Endothelial cell (in vitro differentiated cells): ENCODE data around the gene C2orf42. TPM values are rescaled to one million over a fixed set of nuclear protein-coding genes. Genes with fewer than 3 reads are reported as not detected.
"Not testable (repeated sequence)": the region's sequence is repeated elsewhere in the genome, so short reads cannot be mapped to it uniquely, and the experiment has no call there.

Experiments
- DNase-seq: peaks from one replicate; pipeline ENCODE4 v3.0.0; 2021; ENCODE audit warnings: low spot score
- H3K27ac Mint-ChIP-seq: one replicate; pipeline ENCODE4 v1.8.0; 2021; ENCODE audit warnings: mixed read lengths, inconsistent platforms; ENCODE audit not compliant: unreplicated experiment
- H3K27me3 Mint-ChIP-seq: one replicate; pipeline ENCODE4 v1.8.0; 2021; ENCODE audit warnings: mild to moderate bottlenecking, moderate library complexity, mixed read lengths, inconsistent platforms; ENCODE audit not compliant: unreplicated experiment
- H3K36me3 Mint-ChIP-seq: one replicate; pipeline ENCODE4 v1.8.0; 2021; ENCODE audit warnings: mild to moderate bottlenecking, low read depth, mixed read lengths, inconsistent platforms; ENCODE audit not compliant: unreplicated experiment
- H3K4me1 Mint-ChIP-seq: one replicate; pipeline ENCODE4 v1.8.0; 2021; ENCODE audit warnings: mild to moderate bottlenecking, mixed read lengths, inconsistent platforms; ENCODE audit not compliant: unreplicated experiment
- H3K4me3 Mint-ChIP-seq: one replicate; pipeline ENCODE4 v1.8.0; 2021; ENCODE audit warnings: mild to moderate bottlenecking, mixed read lengths, inconsistent platforms; ENCODE audit not compliant: unreplicated experiment
- H3K9me3 Mint-ChIP-seq: one replicate; pipeline ENCODE4 v1.8.0; 2021; ENCODE audit warnings: mixed read lengths, inconsistent platforms; ENCODE audit not compliant: unreplicated experiment
- total RNA-seq: library from RNA; stranded (reverse); fragmentation: NEBNext Ultra II Directional; extraction: Animal tissue kit (Norgen Biotek cat#: 25700); gene quantifications from one replicate; pipeline ENCODE4 v1.2.1, GENCODE V29; 2021; ENCODE audit not compliant: unreplicated experiment
- TF ChIP-seq, protein P1 (sequence below): fragments of 200-600 bp; sonication (generic); IDR thresholded peaks from one replicate; pipeline ENCODE4 v1.5.0; 2021; ENCODE audit warnings: antibody characterized with exemption; ENCODE audit not compliant: unreplicated experiment

C2orf42 gene
- total RNA-seq, 1 donor from 2014 or later = 15.0 TPM

DNA sequence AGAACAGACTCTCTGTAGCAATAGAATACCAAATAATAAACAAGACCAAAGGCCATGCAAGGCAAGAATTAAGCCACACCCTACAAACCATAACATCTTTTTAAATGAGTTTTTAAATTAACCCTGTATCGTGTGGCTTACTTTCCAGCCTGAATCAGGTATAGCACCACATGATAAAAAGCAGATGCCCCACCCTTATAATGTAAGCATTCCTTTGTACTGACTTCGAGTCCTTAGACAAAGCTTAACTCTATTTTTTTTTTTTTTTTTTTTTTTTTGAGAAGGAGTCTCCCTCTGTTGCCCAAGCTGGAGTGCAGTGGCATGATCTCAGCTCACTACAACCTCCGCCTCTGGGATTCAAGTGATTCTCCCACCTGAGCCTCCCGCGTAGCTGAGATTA lies 1.7 kb upstream of the C2orf42 start:
- TF ChIP-seq, protein P1, sequence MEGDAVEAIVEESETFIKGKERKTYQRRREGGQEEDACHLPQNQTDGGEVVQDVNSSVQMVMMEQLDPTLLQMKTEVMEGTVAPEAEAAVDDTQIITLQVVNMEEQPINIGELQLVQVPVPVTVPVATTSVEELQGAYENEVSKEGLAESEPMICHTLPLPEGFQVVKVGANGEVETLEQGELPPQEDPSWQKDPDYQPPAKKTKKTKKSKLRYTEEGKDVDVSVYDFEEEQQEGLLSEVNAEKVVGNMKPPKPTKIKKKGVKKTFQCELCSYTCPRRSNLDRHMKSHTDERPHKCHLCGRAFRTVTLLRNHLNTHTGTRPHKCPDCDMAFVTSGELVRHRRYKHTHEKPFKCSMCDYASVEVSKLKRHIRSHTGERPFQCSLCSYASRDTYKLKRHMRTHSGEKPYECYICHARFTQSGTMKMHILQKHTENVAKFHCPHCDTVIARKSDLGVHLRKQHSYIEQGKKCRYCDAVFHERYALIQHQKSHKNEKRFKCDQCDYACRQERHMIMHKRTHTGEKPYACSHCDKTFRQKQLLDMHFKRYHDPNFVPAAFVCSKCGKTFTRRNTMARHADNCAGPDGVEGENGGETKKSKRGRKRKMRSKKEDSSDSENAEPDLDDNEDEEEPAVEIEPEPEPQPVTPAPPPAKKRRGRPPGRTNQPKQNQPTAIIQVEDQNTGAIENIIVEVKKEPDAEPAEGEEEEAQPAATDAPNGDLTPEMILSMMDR = no peak
- Mint-ChIP-seq H3K27me3 (peaks cover 3% of the 10 kb centered on the region), H3K4me3 (no peak overlapping the region), H3K4me1 (peaks cover 5% of the 10 kb centered on the region), H3K36me3 (no peaks in the 10 kb centered on the region), H3K9me3 (no peaks in the 10 kb centered on the region), H3K27ac (no peak overlapping the region)
- no peak for DNase-seq

DNA sequence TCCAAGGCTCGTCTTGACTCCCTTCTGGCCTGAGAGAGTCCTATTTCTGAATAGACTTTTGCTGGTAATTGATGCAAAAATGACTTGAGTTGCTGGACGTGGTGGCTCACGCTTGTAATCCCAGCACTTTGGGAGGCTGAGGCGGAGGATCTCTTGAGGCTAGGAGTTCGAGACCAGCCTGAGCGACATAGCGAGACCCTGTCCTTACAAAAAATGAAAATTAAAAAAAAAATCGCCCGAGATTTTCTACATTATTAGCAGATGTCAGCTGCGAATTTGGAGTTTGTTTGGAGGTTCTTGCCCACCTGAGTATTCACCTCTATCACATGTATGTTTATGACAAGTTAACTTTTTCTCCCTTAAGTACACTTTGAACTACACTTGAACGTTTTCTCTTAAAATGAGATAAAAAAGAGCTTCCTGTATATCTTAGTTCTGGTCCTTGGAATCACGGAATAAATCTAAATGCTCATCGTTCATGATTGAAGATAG lies 471 bp upstream of the C2orf42 start:
- H3K27me3 Mint-ChIP-seq = peaks cover 3% of the 10 kb centered on the region
- no peaks in the 10 kb centered on the region for H3K36me3 Mint-ChIP-seq
- TF ChIP-seq, protein P1 = no peak
- no peak for DNase-seq
- peak overlapping the region; percentile 92 for H3K4me3 Mint-ChIP-seq
- H3K4me1 Mint-ChIP-seq = peaks cover 5% of the 10 kb centered on the region
- no peaks in the 10 kb centered on the region for H3K9me3 Mint-ChIP-seq
- H3K27ac Mint-ChIP-seq = peak overlapping the region; percentile 92

DNA sequence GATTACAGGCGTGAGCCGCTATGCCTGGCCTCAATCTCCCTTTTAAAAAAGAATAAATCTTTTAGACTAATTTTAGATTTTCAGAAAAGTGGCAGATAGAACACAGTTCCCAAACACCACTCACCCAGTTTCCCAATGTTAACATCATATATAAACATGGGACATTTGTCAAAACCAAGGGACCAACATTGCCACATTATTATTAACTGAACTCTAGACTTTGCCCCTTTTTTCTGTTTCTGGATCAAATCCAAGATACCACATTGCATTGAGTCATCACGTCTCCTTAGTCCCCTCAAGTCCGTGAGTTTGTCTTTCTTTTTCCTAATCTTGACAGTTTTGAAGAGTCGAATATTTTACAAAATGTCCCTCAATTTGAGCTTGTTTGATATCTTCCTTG lies 2.4 kb downstream of the C2orf42 start:
- no peak overlapping the region for H3K27ac Mint-ChIP-seq
- no peak for DNase-seq
- H3K4me3 Mint-ChIP-seq = no peak overlapping the region
- H3K4me1 Mint-ChIP-seq = peaks cover 5% of the 10 kb centered on the region
- peaks cover 3% of the 10 kb centered on the region for H3K27me3 Mint-ChIP-seq
- no peaks in the 10 kb centered on the region for H3K36me3 Mint-ChIP-seq
- TF ChIP-seq, protein P1 = no peak
- no peaks in the 10 kb centered on the region for H3K9me3 Mint-ChIP-seq

GRCh38 chr2:70187170-70187569 lies 3.6 kb downstream of the C2orf42 start:
- not testable (repeated sequence) for DNase-seq, H3K4me1 Mint-ChIP-seq, H3K27me3 Mint-ChIP-seq, H3K4me3 Mint-ChIP-seq, H3K27ac Mint-ChIP-seq, H3K36me3 Mint-ChIP-seq, H3K9me3 Mint-ChIP-seq

- no peak for DNase-seq
- Mint-ChIP-seq H3K27ac (no peak overlapping the region), H3K4me3 (no peak overlapping the region), H3K9me3 (no peaks in the 10 kb centered on the region), H3K36me3 (peaks cover 6% of the 10 kb centered on the region), H3K4me1 (no peaks in the 10 kb centered on the region), H3K27me3 (no peaks in the 10 kb centered on the region)
- TF ChIP-seq, protein P1 = no peak
Measured at GRCh38 chr2:70182689-70183088, 8.1 kb downstream of the C2orf42 start.
